NCI-H2029 (cell line): ENCODE measurements around the gene ERFL.

Source experiments
- DNase-seq: peaks from one replicate; lab custom pipeline; 2025; lab: John Stamatoyannopoulos, UW

Gene ERFL

DNA sequence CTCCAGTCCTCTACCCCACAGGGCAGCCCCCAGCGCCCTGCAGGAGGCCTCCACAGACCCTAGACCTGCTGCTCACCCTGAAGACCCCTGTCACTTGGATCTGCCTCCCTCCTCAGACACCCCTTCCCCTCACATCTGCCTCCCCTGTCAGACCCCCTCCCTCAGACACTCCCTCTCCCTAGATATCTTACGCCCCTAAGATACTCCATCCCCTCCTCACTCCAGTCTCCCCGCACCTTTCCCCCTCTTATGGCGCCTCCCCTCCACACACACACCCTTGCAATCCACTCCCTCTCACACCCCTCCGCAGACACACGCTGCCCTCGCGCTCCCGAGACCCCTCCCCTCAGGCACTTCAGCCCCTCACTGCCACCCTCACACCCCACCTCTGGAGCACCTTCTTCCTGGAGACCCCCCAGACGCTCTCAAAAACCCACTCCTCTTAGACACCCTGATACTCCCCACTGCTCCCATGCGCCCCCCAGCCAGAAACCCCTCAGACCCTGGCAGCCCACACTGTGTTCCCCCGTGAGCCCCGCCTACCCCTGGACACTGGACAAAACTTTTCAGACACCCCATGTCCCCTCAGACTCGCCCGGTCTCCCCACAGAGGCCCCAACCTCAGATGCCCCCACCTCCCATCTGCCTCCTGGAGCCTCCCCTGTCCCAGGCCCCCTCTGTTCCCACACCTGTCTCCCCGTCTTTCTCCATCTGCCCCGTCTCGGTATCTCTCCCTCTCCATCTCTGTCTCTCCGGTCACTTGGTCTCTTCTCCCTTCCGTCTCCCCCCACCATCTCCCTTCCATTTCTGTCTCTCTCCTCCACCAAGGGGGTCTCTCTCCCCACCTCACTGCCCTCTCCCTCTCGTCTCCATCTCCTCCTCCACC lies 14.5 kb downstream of the ERFL start:
- DNase-seq, result no peak

DNA sequence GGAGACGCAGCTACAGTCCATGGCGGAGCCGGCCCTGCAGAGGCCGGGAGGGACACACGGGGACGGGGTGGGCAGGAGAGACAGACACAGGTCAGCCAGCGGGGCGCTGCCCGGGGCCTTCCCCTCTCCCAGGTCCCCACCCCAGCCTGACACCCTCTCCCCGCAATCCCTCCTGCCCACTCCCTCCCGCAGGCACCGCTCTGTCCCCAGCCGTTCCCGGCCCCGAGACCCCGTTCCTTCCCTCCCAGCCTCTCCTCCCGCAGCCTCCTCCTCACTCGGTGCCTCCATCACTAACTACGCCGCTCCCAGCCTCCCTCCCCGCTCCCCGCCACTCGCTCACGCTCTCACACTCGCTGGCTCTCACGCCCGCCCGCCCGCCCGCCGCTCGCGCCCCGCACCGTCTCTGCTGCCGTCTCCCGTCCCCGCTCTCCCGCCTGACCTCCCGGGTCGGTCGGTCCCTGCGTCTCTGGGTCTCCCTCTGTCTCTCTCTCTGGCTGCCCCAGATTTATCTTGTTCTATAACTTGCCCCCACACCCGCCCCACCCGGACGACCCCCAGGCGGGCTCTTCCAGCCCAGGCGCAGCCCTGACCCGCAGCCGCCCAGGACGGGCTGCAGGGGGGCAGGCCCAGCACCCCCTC lies 15.2 kb downstream of the ERFL start:
- DNase-seq, result no peak

DNA sequence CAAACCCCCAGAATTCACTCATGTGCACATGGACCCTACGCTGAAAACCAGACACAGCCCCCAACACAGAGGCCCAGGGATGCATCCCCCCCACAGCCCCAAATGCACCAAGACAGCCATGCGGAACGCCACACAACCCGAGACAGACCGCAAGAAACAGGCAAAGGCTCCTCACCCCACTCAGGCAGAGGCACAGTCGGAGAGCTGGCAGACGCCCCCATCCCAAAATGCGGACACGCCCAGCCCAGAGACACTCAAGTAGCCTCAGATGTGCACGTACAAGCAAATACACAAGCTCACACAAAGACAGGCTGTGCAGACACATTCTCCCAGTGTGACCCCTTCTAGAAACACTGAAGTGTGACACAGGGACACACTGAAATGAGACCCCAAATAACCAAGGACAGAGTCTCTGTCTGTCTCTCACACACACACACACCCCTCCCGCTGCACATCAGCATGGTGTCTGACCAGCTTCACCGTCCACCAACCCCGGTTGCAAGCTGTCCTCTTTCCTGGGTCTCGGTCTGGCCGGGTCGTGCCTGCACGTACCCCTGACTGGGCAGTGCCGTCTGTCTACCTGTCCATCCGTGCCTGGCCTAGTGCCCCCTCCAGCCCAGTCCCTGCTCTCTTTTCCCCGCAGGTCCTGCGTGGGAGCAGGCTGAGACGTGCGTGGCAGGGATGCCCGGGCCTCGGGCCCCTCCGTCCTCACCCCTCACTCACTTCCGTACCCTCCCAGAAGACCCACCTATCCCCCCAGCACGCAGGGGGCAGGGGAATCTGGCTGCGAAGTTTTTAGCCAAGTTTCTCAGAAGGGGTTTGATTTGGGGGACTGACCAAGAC lies 16.1 kb downstream of the ERFL start:
- DNase-seq, result no peak

DNA sequence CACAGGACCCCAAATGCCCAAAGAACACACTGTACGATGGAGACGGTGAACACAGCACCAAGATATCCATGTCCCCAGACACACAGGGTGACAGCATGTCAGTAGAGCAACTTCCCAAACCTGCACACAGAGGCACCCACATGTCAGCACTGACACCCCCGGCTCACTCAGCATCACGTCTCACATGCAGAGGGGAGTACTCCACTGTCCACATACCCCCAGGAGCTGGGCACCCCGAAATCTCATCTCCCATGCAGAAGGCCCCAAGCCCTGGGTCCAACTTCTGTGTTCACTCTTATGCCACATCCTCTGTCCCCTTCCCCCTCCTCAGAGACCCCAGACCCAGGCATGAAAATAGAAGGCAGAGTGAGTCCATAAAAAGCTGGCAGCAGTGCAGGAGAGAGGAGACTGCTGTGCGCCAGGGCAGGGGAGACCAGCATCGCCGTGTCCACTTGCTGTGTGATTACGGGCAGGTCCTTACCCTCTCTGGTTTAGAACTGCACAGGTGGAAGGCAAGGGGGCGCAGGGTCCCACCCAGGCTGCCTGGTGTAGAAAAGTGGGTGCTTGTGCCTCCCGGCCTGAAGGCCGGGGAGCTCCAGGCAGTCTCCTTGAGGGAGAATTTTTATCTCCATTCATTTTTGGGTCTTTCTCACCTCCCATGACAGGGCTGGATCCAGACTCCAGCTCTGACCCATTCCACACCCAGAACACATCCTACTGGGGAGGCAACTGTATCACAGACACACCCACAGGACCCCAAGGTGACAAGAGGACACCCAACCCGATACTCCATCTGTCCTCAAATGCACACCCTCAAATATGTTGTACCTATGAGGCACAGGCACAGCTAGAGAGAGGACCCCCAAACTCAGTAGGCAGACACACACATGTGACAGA lies 17.0 kb downstream of the ERFL start:
- no peak for DNase-seq

DNA sequence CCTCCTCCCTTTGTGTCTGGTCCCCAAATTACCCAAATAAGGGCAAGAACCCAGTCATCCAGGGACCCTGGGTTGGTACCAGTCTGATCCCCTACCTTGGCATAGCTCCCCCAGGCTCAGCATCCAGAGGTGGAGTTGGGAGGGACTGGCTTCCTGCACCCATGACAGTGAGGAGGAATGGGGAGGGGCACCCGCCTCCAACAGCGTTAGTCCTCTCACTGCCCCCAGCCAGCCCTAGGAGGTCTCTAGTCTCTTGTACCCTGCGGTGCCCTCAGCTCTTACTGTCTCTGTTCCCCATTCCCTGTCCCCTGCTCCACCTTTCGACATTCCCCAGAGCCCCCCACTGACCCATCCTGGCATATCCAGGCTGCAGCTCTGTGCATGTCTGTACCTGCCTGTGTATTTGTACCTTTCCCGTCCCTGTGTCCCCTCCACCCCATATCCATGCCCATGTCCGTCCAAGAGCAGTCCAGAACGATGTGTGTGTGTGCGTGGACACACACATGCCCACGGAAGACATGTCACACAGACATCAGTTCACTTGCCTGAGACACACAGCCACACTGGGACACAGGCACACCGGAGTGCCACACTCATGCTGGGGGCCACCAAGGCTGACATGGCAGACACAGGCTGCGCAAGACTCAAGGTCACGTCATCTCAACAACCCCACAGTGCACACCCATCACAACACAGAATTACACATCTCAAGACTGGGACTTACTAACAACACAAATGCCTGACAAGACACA lies 17.8 kb downstream of the ERFL start:
- no peak for DNase-seq

DNA sequence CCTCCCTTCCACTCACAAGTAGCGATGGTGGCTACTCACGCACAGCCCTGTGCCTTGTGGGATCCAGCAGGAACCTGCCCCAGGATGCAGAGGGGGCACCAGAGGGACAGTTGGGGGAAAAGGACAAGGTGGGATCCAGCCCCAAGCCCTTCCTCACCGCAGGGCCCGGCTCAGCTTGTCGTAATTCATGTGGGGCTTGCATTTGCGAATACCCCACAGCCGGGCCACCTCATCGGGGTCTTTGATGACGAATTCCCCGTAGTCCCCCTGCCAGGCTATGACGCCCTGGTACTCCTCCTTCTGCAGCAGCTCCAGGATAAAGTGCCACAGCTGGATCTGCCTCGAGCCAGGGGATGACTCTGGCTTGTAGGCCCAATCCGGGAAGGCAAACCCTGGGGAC lies 18.5 kb downstream of the ERFL start:
- no peak for DNase-seq

DNA sequence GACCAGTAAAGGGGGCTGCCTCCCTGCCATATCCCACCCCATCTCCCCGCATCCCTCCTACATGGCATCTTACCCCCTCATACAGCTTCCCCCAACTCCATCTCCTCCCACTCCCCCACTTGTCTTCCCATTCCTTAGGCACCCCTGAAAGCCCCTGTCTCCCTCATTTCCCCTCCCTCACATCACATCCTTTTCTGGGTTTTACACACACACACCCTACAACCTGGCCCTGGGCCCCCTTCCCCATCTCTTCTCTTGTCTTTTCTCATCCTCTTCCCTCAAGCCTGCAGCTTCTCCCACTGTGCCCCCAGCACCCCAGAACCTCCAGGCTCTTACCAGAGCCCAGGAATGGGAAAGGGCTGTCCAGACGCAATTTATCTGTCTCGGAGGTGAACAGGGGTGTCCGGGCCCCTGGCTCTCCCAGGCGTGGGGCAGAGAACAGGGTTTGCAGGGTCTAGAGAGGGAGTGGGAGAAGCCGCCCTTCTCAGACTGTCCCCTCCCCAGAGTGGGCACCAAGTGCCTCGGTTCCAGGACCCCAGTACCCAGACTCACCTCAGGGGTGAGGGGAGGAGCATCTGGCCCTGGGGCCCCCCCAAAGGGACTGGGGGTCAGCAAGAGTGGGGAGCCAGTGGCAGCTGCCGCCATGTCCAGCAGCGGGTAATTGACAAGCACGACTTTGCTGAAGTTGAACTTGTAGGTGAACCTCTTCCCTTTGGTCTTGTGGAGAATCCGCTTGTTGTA lies 19.4 kb downstream of the ERFL start:
- DNase-seq, result no peak

DNA sequence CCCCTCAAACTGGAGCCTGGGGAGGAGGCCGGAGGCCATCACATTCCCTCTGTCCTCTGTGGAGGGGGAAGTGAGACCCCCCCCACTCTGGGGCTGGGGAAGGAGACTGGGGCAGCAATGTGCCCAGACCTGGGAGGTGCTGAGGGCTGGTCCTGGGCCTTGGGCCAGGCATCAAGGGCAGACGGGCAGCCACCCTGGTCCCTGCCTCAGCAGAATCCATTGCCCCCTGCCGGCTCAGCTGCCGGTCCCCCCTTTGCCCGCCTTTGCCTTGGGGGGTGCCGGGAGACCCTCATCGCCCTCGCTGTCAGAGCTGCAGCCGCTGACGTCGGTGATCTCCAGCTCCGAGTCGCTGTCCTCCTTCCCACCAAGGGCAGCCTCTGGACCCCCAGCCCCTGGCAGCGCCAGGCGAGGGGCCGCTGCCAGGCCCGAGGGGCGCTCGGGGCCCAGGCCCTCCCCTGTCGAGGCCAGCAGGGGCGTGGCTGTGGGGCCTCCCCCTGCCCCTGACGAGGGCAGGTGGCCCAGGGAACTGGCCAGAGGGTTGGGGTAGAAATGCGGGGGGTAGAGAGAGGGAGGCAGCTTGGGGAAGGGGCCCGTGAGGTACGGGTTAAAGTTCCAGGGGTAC lies 20.1 kb downstream of the ERFL start:
- no peak for DNase-seq

DNA sequence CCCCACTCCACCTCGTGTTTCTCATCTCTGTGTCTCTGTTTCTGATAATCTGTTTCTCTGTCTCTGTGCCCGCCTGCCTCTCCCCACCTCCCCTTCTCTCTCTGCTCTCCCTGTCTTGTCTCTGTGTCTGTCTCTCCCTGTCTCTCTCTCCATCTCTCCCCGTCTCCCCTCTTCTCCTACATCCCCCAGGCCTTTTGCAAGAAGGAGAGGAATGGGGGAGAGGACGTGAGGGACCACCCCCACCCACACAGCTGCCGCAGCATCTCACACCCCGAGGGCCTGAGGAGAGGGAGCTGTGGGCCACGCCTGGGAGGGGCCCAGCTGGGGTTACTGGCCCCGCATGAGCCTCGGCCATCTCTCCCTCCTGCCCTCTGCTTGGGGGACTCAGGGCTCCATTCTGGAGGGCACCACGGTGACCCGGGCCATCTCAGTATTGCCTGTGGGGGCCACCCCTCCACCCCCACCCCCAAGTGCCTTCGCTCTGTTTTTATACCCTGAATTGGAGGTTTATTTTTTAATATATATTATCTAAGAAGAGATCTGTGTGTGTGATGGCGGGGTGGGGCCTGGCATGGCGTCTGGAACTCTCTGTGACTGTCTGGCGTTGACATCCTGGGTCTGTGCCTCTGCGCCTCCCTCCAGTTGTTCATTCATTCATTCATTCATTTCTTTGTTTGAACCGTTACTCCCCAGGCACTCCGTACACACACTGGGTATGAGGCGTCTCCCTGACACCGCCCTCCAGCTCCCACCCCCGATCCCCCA lies 21.2 kb downstream of the ERFL start:
- no peak for DNase-seq

DNA sequence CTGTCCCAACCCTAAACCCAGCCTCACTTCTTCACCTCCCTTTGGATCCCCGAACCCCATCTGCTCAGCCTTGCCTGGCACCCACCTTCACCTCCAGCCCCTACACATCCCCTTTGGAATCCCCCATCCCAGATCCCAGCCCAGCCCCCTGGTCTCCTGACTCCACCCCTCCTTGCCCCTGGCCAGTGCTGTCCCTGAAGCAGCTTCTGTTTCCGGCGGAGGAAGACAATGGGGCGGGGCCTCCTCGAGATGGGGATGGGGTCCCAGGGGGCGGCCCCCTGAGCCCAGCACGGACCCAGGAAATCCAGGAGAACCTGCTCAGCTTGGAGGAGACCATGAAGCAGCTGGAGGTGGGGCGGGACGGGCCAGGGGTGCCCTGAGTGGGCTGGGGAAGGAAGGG lies 22.0 kb downstream of the ERFL start:
- no peak for DNase-seq

DNA sequence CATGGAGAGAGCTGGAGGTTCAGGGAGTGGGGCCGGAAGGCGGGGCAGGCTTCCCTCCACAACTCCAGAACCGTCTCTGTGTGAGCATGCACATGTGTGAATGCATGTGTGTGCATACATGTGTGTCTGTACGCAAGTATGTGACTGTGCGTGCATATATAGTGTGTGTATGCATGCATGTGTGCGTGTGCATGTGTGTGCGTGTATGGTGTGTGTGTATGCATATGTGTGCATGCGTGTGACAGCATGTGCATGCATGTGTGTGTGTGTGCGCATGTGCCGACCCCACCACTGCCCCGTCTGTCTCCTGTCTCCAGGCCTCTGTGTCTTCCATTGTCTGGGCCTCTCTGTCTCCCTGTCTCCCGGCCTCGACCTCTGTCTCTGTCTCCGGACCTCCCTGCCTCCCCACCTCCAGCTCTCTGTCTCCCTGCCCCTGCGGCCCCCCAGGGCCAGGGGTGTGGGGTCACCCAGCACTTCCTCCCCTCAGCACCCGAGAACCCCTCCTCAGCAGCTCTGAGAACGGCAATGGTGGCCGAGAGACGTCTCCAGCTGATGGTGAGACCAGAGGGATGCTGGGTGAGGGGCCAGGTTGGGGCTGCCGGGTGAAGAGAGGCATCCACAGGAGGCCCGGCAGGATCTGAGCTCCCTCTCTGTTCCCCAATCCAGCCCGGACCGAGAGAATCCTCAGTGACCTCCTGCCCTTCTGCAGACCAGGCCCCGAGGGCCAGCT lies 22.8 kb downstream of the ERFL start:
- no peak for DNase-seq

DNA sequence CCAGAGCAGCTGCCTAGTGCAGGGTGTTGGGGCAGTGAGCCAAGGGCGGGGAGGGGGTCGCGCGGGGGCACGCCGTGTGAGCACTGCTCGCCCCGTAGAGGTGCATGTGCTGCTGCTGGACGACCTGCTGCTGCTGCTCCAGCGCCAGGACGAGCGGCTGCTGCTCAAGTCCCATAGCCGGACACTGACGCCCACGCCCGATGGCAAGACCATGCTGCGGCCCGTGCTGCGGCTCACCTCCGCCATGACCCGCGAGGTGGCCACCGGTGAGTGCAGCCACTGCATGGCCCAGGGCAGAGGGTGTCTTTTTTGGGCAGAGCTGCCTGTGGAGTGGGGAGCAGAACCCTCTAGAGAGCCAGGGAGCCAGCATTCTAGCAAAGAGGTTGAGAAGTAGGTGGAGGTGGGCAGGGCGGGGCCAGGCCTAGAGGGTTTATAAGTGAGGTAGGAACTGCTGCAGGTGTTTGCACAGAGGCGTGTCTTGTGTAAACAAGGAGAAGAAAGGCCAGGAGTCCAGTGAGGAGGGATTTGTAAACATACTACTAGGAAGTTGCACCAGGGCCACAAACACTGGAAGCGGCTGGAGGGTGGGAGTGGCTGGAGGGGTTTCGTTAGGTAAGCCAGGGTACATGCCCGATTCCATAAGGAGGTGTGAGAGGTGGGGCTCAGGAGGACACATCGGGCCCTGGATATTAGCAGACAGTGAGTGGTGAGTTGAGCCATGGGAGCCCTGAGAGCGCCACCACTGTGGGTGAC lies 24.0 kb downstream of the ERFL start:
- peak; percentile 97 for DNase-seq

DNA sequence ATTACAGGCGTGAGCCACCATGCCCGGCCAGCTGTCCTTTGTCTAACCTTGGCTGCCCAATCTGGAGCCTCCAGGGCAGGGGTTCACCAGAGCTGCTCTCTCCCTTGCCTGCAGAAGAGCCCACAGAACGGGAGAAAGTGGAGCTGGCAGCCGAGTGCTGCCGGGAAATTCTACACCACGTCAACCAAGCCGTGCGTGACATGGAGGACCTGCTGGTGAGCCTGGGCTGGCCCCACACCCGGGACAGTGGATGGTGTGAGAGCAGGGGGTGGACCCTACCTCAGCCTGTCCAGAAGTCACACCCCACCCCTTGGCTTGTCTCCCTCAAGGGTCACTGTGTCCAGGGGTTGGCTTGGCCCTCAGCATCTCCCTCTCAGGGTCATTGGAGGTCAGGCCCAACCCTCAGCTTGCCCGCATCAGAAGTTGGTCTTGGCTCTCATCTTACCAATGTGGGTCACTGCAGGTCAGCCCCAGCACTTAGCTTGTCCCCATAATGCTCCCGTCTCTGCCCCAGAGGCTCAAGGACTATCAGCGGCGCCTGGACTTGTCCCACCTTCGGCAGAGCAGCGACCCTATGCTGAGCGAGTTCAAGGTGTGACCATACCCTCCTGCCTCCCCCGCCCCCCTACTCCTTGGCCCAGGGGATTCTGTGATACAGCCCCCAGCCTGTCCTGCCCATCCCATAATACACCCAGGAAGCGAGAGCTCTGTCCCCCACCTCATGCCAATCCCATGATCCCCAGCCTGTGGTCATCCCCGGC lies 24.9 kb downstream of the ERFL start:
- DNase-seq, result peak; percentile 11

DNA sequence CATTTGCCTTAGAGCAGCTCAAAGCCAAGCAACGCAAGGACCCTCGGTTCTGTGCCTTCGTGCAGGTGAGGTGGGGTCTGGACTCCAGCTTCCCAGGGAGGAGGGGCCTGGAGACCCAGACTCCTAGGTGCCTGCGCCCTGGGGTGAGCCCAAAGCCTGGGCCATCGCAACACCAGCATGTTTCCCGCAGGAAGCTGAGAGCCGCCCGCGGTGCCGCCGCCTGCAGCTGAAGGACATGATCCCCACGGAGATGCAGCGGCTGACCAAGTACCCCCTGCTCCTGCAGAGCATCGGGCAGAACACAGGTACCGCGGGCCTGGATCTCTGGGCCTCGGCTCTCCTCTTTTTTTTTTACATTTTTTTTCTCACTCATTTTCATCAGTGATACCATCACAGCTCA lies 25.7 kb downstream of the ERFL start:
- no peak for DNase-seq

DNA sequence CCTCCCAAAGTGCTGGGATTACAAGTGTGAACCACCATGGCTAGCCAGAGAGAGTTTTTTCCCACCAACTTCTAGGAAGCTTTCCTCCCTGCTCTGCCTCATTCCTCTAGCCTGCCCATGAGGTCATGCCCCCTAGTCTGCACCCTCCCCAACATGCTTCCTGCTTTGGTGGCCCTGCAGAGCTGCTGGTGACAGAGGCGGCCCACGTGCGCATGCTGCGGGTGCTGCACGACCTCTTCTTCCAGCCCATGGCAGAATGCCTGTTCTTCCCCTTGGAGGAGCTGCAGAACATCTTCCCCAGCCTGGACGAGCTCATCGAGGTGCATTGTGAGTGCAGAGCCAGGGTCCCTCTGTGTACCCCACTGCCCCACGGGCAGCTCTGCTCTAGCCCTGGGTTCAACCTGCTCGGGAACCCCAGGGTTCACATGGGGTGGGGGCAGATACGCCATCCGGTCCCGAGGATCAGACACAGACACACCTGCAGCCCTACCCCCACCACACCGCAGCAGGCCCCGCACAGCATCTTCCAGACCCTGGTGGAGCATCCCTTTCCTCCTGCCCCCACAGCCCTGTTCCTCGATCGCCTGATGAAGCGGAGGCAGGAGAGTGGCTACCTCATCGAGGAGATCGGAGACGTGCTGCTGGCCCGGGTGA lies 26.4 kb downstream of the ERFL start:
- DNase-seq, result no peak

DNA sequence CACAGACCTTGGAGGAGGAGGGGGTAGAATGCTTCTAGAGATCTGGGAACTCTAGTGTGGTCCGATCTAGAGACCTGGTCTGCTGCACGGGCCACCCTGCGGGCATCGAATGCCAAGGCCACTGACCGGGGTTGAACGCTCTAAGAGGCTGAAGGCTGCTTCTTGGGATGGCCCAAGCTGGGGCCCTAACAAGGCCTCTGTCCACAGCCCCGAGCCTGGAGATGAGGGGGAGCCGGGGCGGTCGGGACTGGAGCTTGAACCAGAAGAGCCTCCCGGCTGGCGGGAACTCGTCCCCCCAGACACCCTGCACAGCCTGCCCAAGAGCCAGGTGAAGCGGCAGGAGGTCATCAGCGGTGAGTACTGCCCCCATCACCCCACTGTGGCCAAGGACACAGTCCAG lies 30.0 kb downstream of the ERFL start:
- DNase-seq, result no peak
